ENCODE data around the gene UBL5.
A peak's percentile ranks its signal among the peaks of the same experiment; 100 is the strongest.

The UBL5 gene

GRCh38 chr19:9848060-9848459 is 20.3 kb downstream of the UBL5 start:
- Histone ChIP-seq H3K4ac (ENCODE audit: low read depth in 1 of 2, low read length in 2 of 2) (no peak overlapping the region), H3K9me3 (ENCODE audit: control insufficient read depth, low read length) (no peaks in the 10 kb centered on the region), H3K23ac (ENCODE audit: low read length in 2 of 2) (no peak overlapping the region), H3K9ac (ENCODE audit: low read length) (peak overlapping the region; percentile 61), H3K18ac (ENCODE audit: low read depth in 1 of 2, low read length in 2 of 2) (no peak overlapping the region), H3K27me3 (ENCODE audit: control insufficient read depth in 1 of 2, insufficient read depth in 1 of 2, low read length in 2 of 2) (no peaks in the 10 kb centered on the region), H2AFZ (ENCODE audit: low read depth, low read length) (no peak overlapping the region), H3K4me3 (ENCODE audit: insufficient read depth in 1 of 2, low read depth in 1 of 2, low read length in 2 of 2) (no peak overlapping the region), H3K79me1 (replicated peaks; ENCODE audit: low read length, poor library complexity, severe bottlenecking) (peaks cover 58% of the 10 kb centered on the region), H3K27ac (ENCODE audit: low read length, poor library complexity, severe bottlenecking) (no peak overlapping the region), H3K36me3 (ENCODE audit: control insufficient read depth in 1 of 2, insufficient read depth in 2 of 2, low read depth in 1 of 2, low read length in 2 of 2) (peaks cover 46 to 73% of the 10 kb centered on the region in 2 experiments), H2AK5ac (ENCODE audit: low read length, severe bottlenecking) (no peak overlapping the region), H2BK5ac (ENCODE audit: low read depth, low read length, poor library complexity, severe bottlenecking) (no peak overlapping the region), H2BK12ac (ENCODE audit: low read length in 2 of 2) (no peak overlapping the region), H4K91ac (ENCODE audit: low read length) (peak overlapping the region; percentile 5), H2BK120ac (ENCODE audit: low read depth, low read length) (no peak overlapping the region), H3K14ac (ENCODE audit: low read length in 2 of 2) (no peak overlapping the region), H3K4me1 (ENCODE audit: control insufficient read depth, insufficient read depth, low read depth, low read length) (peaks cover 17% of the 10 kb centered on the region), H3K4me2 (ENCODE audit: low read length, poor library complexity, severe bottlenecking) (no peak overlapping the region), H2BK15ac (ENCODE audit: low read depth, poor library complexity, severe bottlenecking) (no peak overlapping the region), H4K8ac (ENCODE audit: low read length) (no peak overlapping the region)
- WGBS, result 63% methylated on average over 4 of the region's 4 CpGs
- DNase-seq, result no peak

DNA sequence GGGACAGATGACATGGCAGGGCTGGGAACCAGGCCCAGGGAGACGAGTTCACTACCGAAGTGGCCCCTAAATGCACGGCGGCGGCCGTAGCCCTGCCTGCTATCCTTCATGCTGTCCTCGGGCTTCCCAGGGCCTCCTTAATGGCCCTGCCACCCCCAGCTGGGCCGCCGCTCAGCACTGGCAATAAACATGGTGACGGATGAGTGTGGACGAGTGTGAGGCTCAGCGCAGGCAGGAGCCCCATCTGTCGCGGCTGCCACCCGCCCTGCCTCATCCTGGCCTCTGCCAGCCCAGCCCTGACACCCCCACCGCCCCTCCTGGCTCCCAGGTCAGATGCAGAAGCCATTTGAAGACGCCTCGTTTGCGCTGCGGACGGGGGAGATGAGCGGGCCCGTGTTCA is 21.0 kb downstream of the UBL5 start:
- Histone ChIP-seq H2BK5ac (ENCODE audit: low read depth, low read length, poor library complexity, severe bottlenecking) (no peak overlapping the region), H3K79me1 (replicated peaks; ENCODE audit: low read length, poor library complexity, severe bottlenecking) (peaks cover 54% of the 10 kb centered on the region), H3K4me3 (ENCODE audit: insufficient read depth in 1 of 2, low read depth in 1 of 2, low read length in 2 of 2) (no peak overlapping the region), H2BK12ac (ENCODE audit: low read length in 2 of 2) (no peak overlapping the region), H3K18ac (ENCODE audit: low read depth in 1 of 2, low read length in 2 of 2) (no peak overlapping the region), H3K4me2 (ENCODE audit: low read length, poor library complexity, severe bottlenecking) (no peak overlapping the region), H4K8ac (ENCODE audit: low read length) (no peak overlapping the region), H3K27ac (ENCODE audit: low read length, poor library complexity, severe bottlenecking) (no peak overlapping the region), H2BK15ac (ENCODE audit: low read depth, poor library complexity, severe bottlenecking) (no peak overlapping the region), H3K23ac (ENCODE audit: low read length in 2 of 2) (no peak overlapping the region), H3K4me1 (ENCODE audit: control insufficient read depth, insufficient read depth, low read depth, low read length) (peaks cover 18% of the 10 kb centered on the region), H2AFZ (ENCODE audit: low read depth, low read length) (no peak overlapping the region), H3K9me3 (ENCODE audit: control insufficient read depth, low read length) (no peaks in the 10 kb centered on the region), H3K14ac (ENCODE audit: low read length in 2 of 2) (no peak overlapping the region), H3K4ac (ENCODE audit: low read depth in 1 of 2, low read length in 2 of 2) (no peak overlapping the region), H4K91ac (ENCODE audit: low read length) (no peak overlapping the region), H3K9ac (ENCODE audit: low read length) (no peak overlapping the region), H2BK120ac (ENCODE audit: low read depth, low read length) (no peak overlapping the region), H2AK5ac (ENCODE audit: low read length, severe bottlenecking) (no peak overlapping the region), H3K36me3 (ENCODE audit: control insufficient read depth in 1 of 2, insufficient read depth in 2 of 2, low read depth in 1 of 2, low read length in 2 of 2) (peaks cover 40 to 66% of the 10 kb centered on the region in 2 experiments), H3K27me3 (ENCODE audit: control insufficient read depth in 1 of 2, insufficient read depth in 1 of 2, low read length in 2 of 2) (no peaks in the 10 kb centered on the region)
- DNase-seq, result no peak
- 91% methylated on average over 23 of the region's 23 CpGs for WGBS

GRCh38 chr19:9849791-9850190 is 22.1 kb downstream of the UBL5 start:
- 90% methylated on average over 6 of the region's 7 CpGs for WGBS

DNA sequence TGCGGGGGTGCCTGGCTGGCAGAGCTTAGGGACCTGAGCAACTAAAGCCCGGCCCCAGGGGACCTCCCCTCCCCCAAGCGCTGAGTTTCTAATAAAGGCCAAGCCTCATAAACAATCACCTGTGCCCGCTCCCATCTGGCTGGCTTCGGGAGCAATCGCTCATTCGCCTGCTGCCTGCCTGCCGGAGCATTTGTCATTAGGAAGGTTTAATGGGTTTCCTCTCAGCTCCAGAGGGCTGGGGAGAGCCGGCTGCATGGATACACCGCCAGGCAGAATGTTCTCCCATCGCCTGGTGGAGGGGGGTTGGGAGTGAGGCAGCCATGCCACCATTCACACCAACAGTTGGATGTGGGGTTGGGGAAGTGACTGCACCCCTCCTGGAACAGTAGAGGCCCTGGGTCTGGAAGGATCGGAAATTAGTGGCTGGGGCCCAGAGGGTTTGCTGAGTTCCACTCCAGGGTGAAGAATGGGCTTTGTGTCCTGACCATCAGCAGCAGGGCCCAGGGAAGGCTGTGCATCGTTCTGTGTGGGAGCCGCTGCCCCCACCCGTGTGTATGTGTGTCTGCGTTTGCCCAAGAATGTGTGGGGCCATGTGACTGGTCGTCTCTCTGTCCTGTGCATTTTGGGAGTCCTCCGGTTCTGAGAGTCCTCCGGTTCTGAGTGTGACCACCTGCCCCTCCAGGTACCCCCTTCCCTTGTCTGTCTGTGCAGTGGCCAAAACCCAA is 22.7 kb downstream of the UBL5 start:
- no peaks in the 10 kb centered on the region for H3K9me3 ChIP-seq (ENCODE audit: control insufficient read depth, low read length)
- no peak overlapping the region for H3K27ac ChIP-seq (ENCODE audit: low read length, poor library complexity, severe bottlenecking)
- H4K91ac ChIP-seq (ENCODE audit: low read length), result no peak overlapping the region
- H3K14ac ChIP-seq (ENCODE audit: low read length in 2 of 2), result no peak overlapping the region
- H3K4me2 ChIP-seq (ENCODE audit: low read length, poor library complexity, severe bottlenecking), result no peak overlapping the region
- no peak overlapping the region for H3K9ac ChIP-seq (ENCODE audit: low read length)
- H3K23ac ChIP-seq (ENCODE audit: low read length in 2 of 2), result no peak overlapping the region
- no peaks in the 10 kb centered on the region for H3K27me3 ChIP-seq (ENCODE audit: control insufficient read depth in 1 of 2, insufficient read depth in 1 of 2, low read length in 2 of 2)
- WGBS, result 74% methylated on average over 18 of the region's 19 CpGs
- no peak overlapping the region for H2AFZ ChIP-seq (ENCODE audit: low read depth, low read length)
- H3K4me1 ChIP-seq (ENCODE audit: control insufficient read depth, insufficient read depth, low read depth, low read length), result peaks cover 18% of the 10 kb centered on the region
- H4K8ac ChIP-seq (ENCODE audit: low read length), result no peak overlapping the region
- peaks cover 23 to 59% of the 10 kb centered on the region in 2 experiments for H3K36me3 ChIP-seq (ENCODE audit: control insufficient read depth in 1 of 2, insufficient read depth in 2 of 2, low read depth in 1 of 2, low read length in 2 of 2)
- no peak overlapping the region for H2BK5ac ChIP-seq (ENCODE audit: low read depth, low read length, poor library complexity, severe bottlenecking)
- H3K4ac ChIP-seq (ENCODE audit: low read depth in 1 of 2, low read length in 2 of 2), result no peak overlapping the region
- peaks cover 47% of the 10 kb centered on the region for H3K79me1 ChIP-seq (replicated peaks; ENCODE audit: low read length, poor library complexity, severe bottlenecking)
- H2BK15ac ChIP-seq (ENCODE audit: low read depth, poor library complexity, severe bottlenecking), result no peak overlapping the region
- H3K18ac ChIP-seq (ENCODE audit: low read depth in 1 of 2, low read length in 2 of 2), result no peak overlapping the region
- H2BK12ac ChIP-seq (ENCODE audit: low read length in 2 of 2), result no peak overlapping the region
- no peak overlapping the region for H2AK5ac ChIP-seq (ENCODE audit: low read length, severe bottlenecking)
- H2BK120ac ChIP-seq (ENCODE audit: low read depth, low read length), result no peak overlapping the region
- H3K4me3 ChIP-seq (ENCODE audit: insufficient read depth in 1 of 2, low read depth in 1 of 2, low read length in 2 of 2), result no peak overlapping the region
- DNase-seq, result no peak

More at GRCh38 chr19:9849791-9850190, 22.1 kb downstream of the UBL5 start:
- Histone ChIP-seq H3K14ac (ENCODE audit: low read length in 2 of 2) (no peak overlapping the region), H3K36me3 (ENCODE audit: control insufficient read depth in 1 of 2, insufficient read depth in 2 of 2, low read depth in 1 of 2, low read length in 2 of 2) (peaks cover 29 to 62% of the 10 kb centered on the region in 2 experiments), H3K9ac (ENCODE audit: low read length) (no peak overlapping the region), H4K8ac (ENCODE audit: low read length) (no peak overlapping the region), H2BK120ac (ENCODE audit: low read depth, low read length) (no peak overlapping the region), H2AFZ (ENCODE audit: low read depth, low read length) (no peak overlapping the region), H3K4me1 (ENCODE audit: control insufficient read depth, insufficient read depth, low read depth, low read length) (peaks cover 18% of the 10 kb centered on the region), H2BK12ac (ENCODE audit: low read length in 2 of 2) (no peak overlapping the region), H3K18ac (ENCODE audit: low read depth in 1 of 2, low read length in 2 of 2) (no peak overlapping the region), H3K23ac (ENCODE audit: low read length in 2 of 2) (no peak overlapping the region), H2BK5ac (ENCODE audit: low read depth, low read length, poor library complexity, severe bottlenecking) (no peak overlapping the region), H2AK5ac (ENCODE audit: low read length, severe bottlenecking) (no peak overlapping the region), H3K79me1 (replicated peaks; ENCODE audit: low read length, poor library complexity, severe bottlenecking) (peaks cover 47% of the 10 kb centered on the region), H3K9me3 (ENCODE audit: control insufficient read depth, low read length) (no peaks in the 10 kb centered on the region), H2BK15ac (ENCODE audit: low read depth, poor library complexity, severe bottlenecking) (no peak overlapping the region), H4K91ac (ENCODE audit: low read length) (no peak overlapping the region), H3K27ac (ENCODE audit: low read length, poor library complexity, severe bottlenecking) (no peak overlapping the region), H3K4me2 (ENCODE audit: low read length, poor library complexity, severe bottlenecking) (no peak overlapping the region), H3K4ac (ENCODE audit: low read depth in 1 of 2, low read length in 2 of 2) (no peak overlapping the region), H3K27me3 (ENCODE audit: control insufficient read depth in 1 of 2, insufficient read depth in 1 of 2, low read length in 2 of 2) (no peaks in the 10 kb centered on the region), H3K4me3 (ENCODE audit: insufficient read depth in 1 of 2, low read depth in 1 of 2, low read length in 2 of 2) (no peak overlapping the region)
- no peak for DNase-seq
